Endothelial cell of coronary artery (primary cell): ENCODE data around the gene DLX4. TPM values are rescaled to one million over a fixed set of nuclear protein-coding genes. Genes with fewer than 3 reads are reported as not detected.

ENCODE experiments used
- total RNA-seq: library from RNA; depleted of rRNA; stranded (reverse); fragments of >200 nt; gene quantifications from 2 replicates; pipeline ENCODE4 v1.2.3, GENCODE V29; 2014

The DLX4 gene
- total RNA-seq: not detected in 2 replicates

GRCh38 chr17:49969134-49969759, at the start of gene DLX4:
Gene DLX4, plus strand, starts transcription at chr17:49969190. Its CDS starts 279 bp downstream, at chr17:49969469.

DNA sequence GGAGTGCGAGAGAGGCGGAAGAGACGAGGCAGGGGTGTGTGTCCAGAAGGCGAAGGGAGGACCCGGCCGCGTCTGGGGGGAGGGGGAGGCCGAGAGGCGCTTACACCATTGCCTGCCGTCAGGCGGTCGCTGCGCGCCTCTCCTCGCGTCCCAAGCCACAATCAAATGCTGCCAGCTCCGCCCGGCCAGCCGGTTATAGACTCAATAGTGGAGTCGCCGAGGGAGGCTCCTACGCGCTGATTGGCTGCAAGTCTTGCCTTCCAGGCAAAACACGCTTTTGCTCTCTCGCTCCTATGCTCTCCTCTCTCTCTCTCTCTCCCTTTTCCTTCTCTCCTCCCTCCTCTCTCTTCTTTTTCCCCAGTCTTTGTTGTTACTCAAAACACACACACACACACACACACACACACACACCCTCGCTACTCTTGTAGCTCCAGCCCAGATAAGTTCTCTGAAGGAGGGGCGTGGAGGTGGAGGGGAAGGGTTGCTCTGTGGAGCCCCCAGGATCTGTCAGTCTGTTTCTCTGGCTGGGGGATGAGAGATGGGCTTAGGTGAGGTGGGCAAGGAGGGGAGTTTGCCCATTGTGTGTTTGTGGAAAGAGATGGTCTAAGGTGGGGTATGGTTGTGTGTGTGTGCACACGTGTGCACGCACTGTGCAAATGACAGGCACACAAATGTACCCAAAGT, 26.2 kb downstream of the DLX4 start, which contains the start of gene DLX3:
TSS of gene DLX3 (minus strand) at position 170 of the 684 bp plus-strand sequence. CDS start 226 bp downstream, outside the sequence.

Other genes starting within 250 kb of the DLX4 start
- gene FAM117A, start 205.1 kb upstream of the DLX4 start, total RNA-seq: 2.6 and 4.2 TPM in 2 replicates
- 28.0 and 30.2 TPM in 2 replicates for gene KAT7, start 180.5 kb upstream of the DLX4 start, total RNA-seq
- gene TAC4, start 121.1 kb upstream of the DLX4 start, total RNA-seq: not detected in 2 replicates
- not detected in 2 replicates for gene DLX3, start 26.0 kb downstream of the DLX4 start, total RNA-seq
- gene ITGA3, start 86.9 kb downstream of the DLX4 start, total RNA-seq: 94.5 and 266 TPM in 2 replicates
- 7.8 and 11.5 TPM in 2 replicates for gene PDK2, start 126.2 kb downstream of the DLX4 start, total RNA-seq
- gene SAMD14, start 161.0 kb downstream of the DLX4 start, total RNA-seq: 2.8 and 5.0 TPM in 2 replicates
- 30.9 and 46.6 TPM in 2 replicates for gene PPP1R9B, start 181.5 kb downstream of the DLX4 start, total RNA-seq
- gene SGCA, start 196.8 kb downstream of the DLX4 start, total RNA-seq: 0.75 TPM in 1 of 2 replicates, not detected in the other
- gene COL1A1, start 232.4 kb downstream of the DLX4 start, total RNA-seq: 1.2 and 725 TPM in 2 replicates